MG63 (cell line): ENCODE results near the gene SCFD2. TPM values are rescaled to one million over a fixed set of nuclear protein-coding genes. Genes with fewer than 3 reads are reported as not detected.
"Not testable (repeated sequence)": the region's sequence is repeated elsewhere in the genome, so short reads cannot be mapped to it uniquely, and the experiment has no call there.

Source experiments
- DNase-seq: peaks from one replicate; pipeline ENCODE4 v3.0.0-alpha.2; 2020
- H3K27me3 ChIP-seq: fragments of 250-450 bp; sonication (Bioruptor Pico); 2 replicates; pipeline ENCODE4 v1.5.1; 2020; ENCODE audit warnings: mild to moderate bottlenecking, moderate library complexity
- H3K36me3 ChIP-seq: fragments of 250-450 bp; sonication (Bioruptor Pico); 2 replicates; pipeline ENCODE4 v1.5.1; 2020; ENCODE audit warnings: mild to moderate bottlenecking, moderate library complexity
- H3K4me3 ChIP-seq: fragments of 250-450 bp; sonication (Bioruptor Pico); 2 replicates; pipeline ENCODE4 v1.5.1; 2020; ENCODE audit warnings: mild to moderate bottlenecking, moderate library complexity
- H3K9me3 ChIP-seq: fragments of 250-450 bp; sonication (Bioruptor Pico); 2 replicates; pipeline ENCODE4 v1.5.1; 2020; ENCODE audit warnings: mild to moderate bottlenecking, moderate library complexity
- total RNA-seq: library from RNA; depleted of rRNA; stranded (reverse); fragments of >200 nt; shearing (Covaris generic); gene quantifications from 2 replicates; pipeline ENCODE4 v1.2.3, GENCODE V29; 2014; ENCODE audit warnings: low replicate concordance

The SCFD2 gene
- total RNA-seq, 1 experiment from 2014 or later, result 119 TPM

- no peaks in the 10 kb centered on the region for H3K27me3 ChIP-seq
- no peak for DNase-seq
- no peaks in the 10 kb centered on the region for H3K9me3 ChIP-seq
- H3K36me3 ChIP-seq, result peaks cover 30% of the 10 kb centered on the region
- H3K4me3 ChIP-seq, result no peak overlapping the region
Observed at GRCh38 chr4:53043891-53044650, 321.8 kb downstream of the SCFD2 start.

- no peaks in the 10 kb centered on the region for H3K9me3 ChIP-seq
- H3K36me3 ChIP-seq, result peaks cover 24% of the 10 kb centered on the region
- no peak for DNase-seq
- no peak overlapping the region for H3K4me3 ChIP-seq
- H3K27me3 ChIP-seq, result no peaks in the 10 kb centered on the region
Observed at GRCh38 chr4:53043055-53043454, 322.8 kb downstream of the SCFD2 start.

- DNase-seq, result no peak
- Histone ChIP-seq H3K4me3 (no peak overlapping the region), H3K36me3 (peaks cover 15% of the 10 kb centered on the region), H3K9me3 (peaks cover 6% of the 10 kb centered on the region; the same call in 1 of the 2 replicates), H3K27me3 (no peaks in the 10 kb centered on the region)
Observed at GRCh38 chr4:53040851-53041250, 325.0 kb downstream of the SCFD2 start.

GRCh38 chr4:53040459-53040815, 325.4 kb downstream of the SCFD2 start:
- Histone ChIP-seq H3K4me3 (no peak overlapping the region), H3K9me3 (peaks cover 6% of the 10 kb centered on the region; the same call in 1 of the 2 replicates), H3K27me3 (no peaks in the 10 kb centered on the region), H3K36me3 (peaks cover 15% of the 10 kb centered on the region)
- no peak for DNase-seq

GRCh38 chr4:53039741-53040458, 326.0 kb downstream of the SCFD2 start:
- DNase-seq, result no peak
- no peaks in the 10 kb centered on the region for H3K27me3 ChIP-seq
- H3K9me3 ChIP-seq, result peaks cover 6% of the 10 kb centered on the region; the same call in 1 of the 2 replicates
- no peak overlapping the region for H3K4me3 ChIP-seq
- H3K36me3 ChIP-seq, result peaks cover 15% of the 10 kb centered on the region

- Histone ChIP-seq H3K27me3 (no peaks in the 10 kb centered on the region), H3K4me3 (no peak overlapping the region), H3K36me3 (peaks cover 15% of the 10 kb centered on the region), H3K9me3 (peaks cover 24% of the 10 kb centered on the region)
- DNase-seq, result no peak
Observed at GRCh38 chr4:53037892-53038291, 328.0 kb downstream of the SCFD2 start.

- not testable (repeated sequence) for H3K4me3 ChIP-seq, DNase-seq, H3K27me3 ChIP-seq
- Histone ChIP-seq H3K36me3 (peaks cover 15% of the 10 kb centered on the region), H3K9me3 (peaks cover 42% of the 10 kb centered on the region)
Observed at GRCh38 chr4:53032908-53033307, 333.0 kb downstream of the SCFD2 start.

- no peak overlapping the region for H3K4me3 ChIP-seq
- no peaks in the 10 kb centered on the region for H3K27me3 ChIP-seq
- H3K36me3 ChIP-seq, result peaks cover 15% of the 10 kb centered on the region
- peaks cover 3% of the 10 kb centered on the region for H3K9me3 ChIP-seq
- DNase-seq, result no peak
Observed at GRCh38 chr4:53026233-53026632, 339.6 kb downstream of the SCFD2 start.

GRCh38 chr4:53023677-53024299, 342.1 kb downstream of the SCFD2 start:
- no peak overlapping the region for H3K4me3 ChIP-seq
- DNase-seq, result no peak
- H3K9me3 ChIP-seq, result no peaks in the 10 kb centered on the region
- H3K36me3 ChIP-seq, result peaks cover 11% of the 10 kb centered on the region
- no peaks in the 10 kb centered on the region for H3K27me3 ChIP-seq

- no peak overlapping the region for H3K4me3 ChIP-seq
- H3K27me3 ChIP-seq, result no peaks in the 10 kb centered on the region
- H3K36me3 ChIP-seq, result peaks cover 8% of the 10 kb centered on the region
- no peaks in the 10 kb centered on the region for H3K9me3 ChIP-seq
- DNase-seq, result peak; percentile 75
Observed at GRCh38 chr4:53022513-53023100, 343.3 kb downstream of the SCFD2 start.

- peaks cover 8% of the 10 kb centered on the region for H3K36me3 ChIP-seq
Observed at GRCh38 chr4:53021754-53022512, 343.9 kb downstream of the SCFD2 start.

GRCh38 chr4:53019485-53020382, 346.1 kb downstream of the SCFD2 start:
- Histone ChIP-seq H3K27me3 (no peaks in the 10 kb centered on the region), H3K4me3 (no peak overlapping the region), H3K36me3 (peaks cover 11% of the 10 kb centered on the region), H3K9me3 (no peaks in the 10 kb centered on the region)
- DNase-seq, result peak; percentile 88

More at GRCh38 chr4:53021754-53022512, 343.9 kb downstream of the SCFD2 start:
- no peaks in the 10 kb centered on the region for H3K27me3 ChIP-seq
- no peaks in the 10 kb centered on the region for H3K9me3 ChIP-seq
- no peak for DNase-seq
- H3K4me3 ChIP-seq, result no peak overlapping the region

GRCh38 chr4:53018471-53018870, 347.4 kb downstream of the SCFD2 start:
- no peak overlapping the region for H3K4me3 ChIP-seq
- peaks cover 15% of the 10 kb centered on the region for H3K36me3 ChIP-seq
- H3K27me3 ChIP-seq, result no peaks in the 10 kb centered on the region
- no peak for DNase-seq
- no peaks in the 10 kb centered on the region for H3K9me3 ChIP-seq

- DNase-seq, result no peak
- H3K27me3 ChIP-seq, result no peaks in the 10 kb centered on the region
- H3K36me3 ChIP-seq, result peaks cover 11% of the 10 kb centered on the region
- H3K4me3 ChIP-seq, result no peak overlapping the region
- H3K9me3 ChIP-seq, result no peaks in the 10 kb centered on the region
Observed at GRCh38 chr4:53016099-53016820, 349.6 kb downstream of the SCFD2 start.

GRCh38 chr4:53015681-53016080, 350.2 kb downstream of the SCFD2 start:
- peak; percentile 66 for DNase-seq
- H3K27me3 ChIP-seq, result no peaks in the 10 kb centered on the region
- H3K36me3 ChIP-seq, result peaks cover 11% of the 10 kb centered on the region
- no peaks in the 10 kb centered on the region for H3K9me3 ChIP-seq
- no peak overlapping the region for H3K4me3 ChIP-seq
